ENCODE results near the gene SPRED3.

Gene SPRED3

DNA sequence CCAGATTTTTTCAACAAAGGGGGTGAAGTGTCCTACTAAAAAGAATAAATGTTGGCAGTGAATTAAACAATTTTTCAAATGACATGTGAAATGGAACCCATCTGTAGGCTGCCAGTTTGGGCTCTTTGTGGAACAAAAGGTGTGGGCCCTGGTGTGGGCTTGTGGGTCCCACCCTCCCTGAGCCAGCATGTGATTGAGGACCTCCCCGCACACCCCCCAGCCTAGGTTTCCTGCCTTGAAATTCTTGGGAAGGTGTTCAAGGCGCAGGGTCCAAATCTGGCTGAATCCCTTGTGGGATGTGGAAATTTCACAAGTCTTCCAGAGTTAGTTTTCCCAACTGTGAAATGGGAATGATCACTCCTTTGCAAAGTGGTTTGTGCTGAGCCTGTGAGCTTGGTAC is 4.8 kb upstream of the SPRED3 start:
- H3K27ac ChIP-seq (ENCODE audit: low read length): no peak overlapping the region
- H3K9ac ChIP-seq (ENCODE audit: low read length): no peak overlapping the region
- H3K4me2 ChIP-seq (ENCODE audit: low read length): no peak overlapping the region
- peaks cover 63% of the 10 kb centered on the region for H3K36me3 ChIP-seq (replicated peaks; ENCODE audit: low read depth, low read length)
- no peak overlapping the region for H2AFZ ChIP-seq (ENCODE audit: low read depth, low read length)
- H3K27me3 ChIP-seq (ENCODE audit: low read depth, low read length): no peaks in the 10 kb centered on the region
- no peak overlapping the region for H3K4me3 ChIP-seq (ENCODE audit: low read length)
- 0 out of 2 replicates have a peak, but pooled peaks cover 3% of the 10 kb centered on the region for H4K20me1 ChIP-seq (ENCODE audit: insufficient read depth, low read length)
- no peaks in the 10 kb centered on the region for H3K9me3 ChIP-seq (ENCODE audit: insufficient read depth, low read length)
- TF ChIP-seq CTCF (IDR thresholded peaks at IDR 0.05; ENCODE audit: low read depth, low read length) (no peak), EZH2phosphoT487 (IDR thresholded peaks at IDR 0.05; ENCODE audit: low read depth) (no peak)
- peaks cover 5% of the 10 kb centered on the region for H3K79me2 ChIP-seq (ENCODE audit: low read length)
- 0 out of 2 replicates have a peak, but pooled peaks cover 5% of the 10 kb centered on the region for H3K4me1 ChIP-seq (ENCODE audit: low read length)

GRCh38 chr19:38384209-38385027 is 4.1 kb upstream of the SPRED3 start:
- Histone ChIP-seq H3K36me3 (replicated peaks; ENCODE audit: low read depth, low read length) (peaks cover 56% of the 10 kb centered on the region), H3K79me2 (ENCODE audit: low read length) (no peaks in the 10 kb centered on the region; the same call in 1 of the 2 replicates), H3K9ac (ENCODE audit: low read length) (no peak overlapping the region), H3K4me2 (ENCODE audit: low read length) (no peak overlapping the region), H3K27me3 (ENCODE audit: low read depth, low read length) (no peaks in the 10 kb centered on the region), H3K27ac (ENCODE audit: low read length) (no peak overlapping the region), H4K20me1 (ENCODE audit: insufficient read depth, low read length) (0 out of 2 replicates have a peak, but pooled peaks cover 3% of the 10 kb centered on the region), H3K4me1 (ENCODE audit: low read length) (peaks cover 5% of the 10 kb centered on the region; the same call in 1 of the 2 replicates), H3K9me3 (ENCODE audit: insufficient read depth, low read length) (no peaks in the 10 kb centered on the region), H3K4me3 (ENCODE audit: low read length) (no peak overlapping the region), H2AFZ (ENCODE audit: low read depth, low read length) (no peak overlapping the region)
- TF ChIP-seq CTCF (IDR thresholded peaks at IDR 0.05; ENCODE audit: low read depth, low read length) (peak; percentile 50), EZH2phosphoT487 (IDR thresholded peaks at IDR 0.05; ENCODE audit: low read depth) (no peak)

DNA sequence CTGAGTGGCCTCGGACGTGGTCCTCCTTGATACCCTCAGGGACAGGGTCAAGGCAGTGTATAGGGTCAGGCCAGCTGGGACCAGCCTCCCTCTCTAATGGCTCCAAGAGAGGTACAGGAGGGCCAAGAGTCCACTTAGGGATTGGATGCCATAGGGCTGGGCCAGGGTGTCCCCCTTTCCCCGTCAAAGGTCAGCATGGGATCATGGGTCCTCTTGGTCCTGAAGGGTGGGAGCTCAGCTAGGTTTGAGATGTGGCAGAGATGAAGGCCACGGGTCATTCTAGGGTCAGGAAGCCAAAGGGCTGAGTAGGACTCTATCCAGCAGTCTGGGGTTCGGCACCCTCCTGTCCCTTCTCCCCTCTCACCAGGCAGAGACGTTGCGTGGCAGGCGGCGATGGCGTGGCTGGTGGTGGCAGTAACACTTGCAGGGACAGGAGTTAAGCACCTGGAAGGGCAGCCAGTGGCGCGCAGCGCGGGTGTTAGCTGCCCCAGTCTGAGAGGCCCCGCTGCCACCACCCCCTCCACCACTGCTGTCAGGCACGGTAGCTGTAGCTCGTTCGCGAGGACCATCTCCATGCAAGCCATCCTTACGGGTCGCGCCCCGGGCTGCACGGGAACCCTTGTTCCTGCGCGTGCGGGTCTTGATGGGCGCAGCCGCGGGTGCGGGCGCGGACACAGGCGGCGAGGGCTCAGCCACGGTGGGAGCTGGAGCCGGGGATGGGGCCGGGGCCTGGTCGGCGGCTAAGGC is 3.3 kb upstream of the SPRED3 start:
- H3K27ac ChIP-seq (ENCODE audit: low read length): no peak overlapping the region
- no peak overlapping the region for H3K9ac ChIP-seq (ENCODE audit: low read length)
- no peaks in the 10 kb centered on the region for H3K27me3 ChIP-seq (ENCODE audit: low read depth, low read length)
- H3K4me2 ChIP-seq (ENCODE audit: low read length): no peak overlapping the region
- no peaks in the 10 kb centered on the region for H3K79me2 ChIP-seq (ENCODE audit: low read length)
- no peak overlapping the region for H2AFZ ChIP-seq (ENCODE audit: low read depth, low read length)
- peaks cover 52% of the 10 kb centered on the region for H3K36me3 ChIP-seq (replicated peaks; ENCODE audit: low read depth, low read length)
- TF ChIP-seq EZH2phosphoT487 (IDR thresholded peaks at IDR 0.05; ENCODE audit: low read depth) (no peak), CTCF (IDR thresholded peaks at IDR 0.05; ENCODE audit: low read depth, low read length) (no peak)
- H4K20me1 ChIP-seq (ENCODE audit: insufficient read depth, low read length): 0 out of 2 replicates have a peak, but pooled peaks cover 3% of the 10 kb centered on the region
- no peaks in the 10 kb centered on the region for H3K9me3 ChIP-seq (ENCODE audit: insufficient read depth, low read length)
- peaks cover 5% of the 10 kb centered on the region; the same call in 1 of the 2 replicates for H3K4me1 ChIP-seq (ENCODE audit: low read length)
- no peak overlapping the region for H3K4me3 ChIP-seq (ENCODE audit: low read length)

- no peak overlapping the region for H2AFZ ChIP-seq (ENCODE audit: low read depth, low read length)
- H3K4me3 ChIP-seq (ENCODE audit: low read length): no peak overlapping the region
- peaks cover 5% of the 10 kb centered on the region; the same call in 1 of the 2 replicates for H3K4me1 ChIP-seq (ENCODE audit: low read length)
- TF ChIP-seq EZH2phosphoT487 (IDR thresholded peaks at IDR 0.05; ENCODE audit: low read depth) (no peak), CTCF (IDR thresholded peaks at IDR 0.05; ENCODE audit: low read depth, low read length) (no peak)
- no peak overlapping the region for H3K27ac ChIP-seq (ENCODE audit: low read length)
- 0 out of 2 replicates have a peak, but pooled peaks cover 3% of the 10 kb centered on the region for H4K20me1 ChIP-seq (ENCODE audit: insufficient read depth, low read length)
- no peak overlapping the region for H3K9ac ChIP-seq (ENCODE audit: low read length)
- no peaks in the 10 kb centered on the region for H3K9me3 ChIP-seq (ENCODE audit: insufficient read depth, low read length)
- no peaks in the 10 kb centered on the region for H3K27me3 ChIP-seq (ENCODE audit: low read depth, low read length)
- peaks cover 48% of the 10 kb centered on the region for H3K36me3 ChIP-seq (replicated peaks; ENCODE audit: low read depth, low read length)
- H3K4me2 ChIP-seq (ENCODE audit: low read length): no peak overlapping the region
- H3K79me2 ChIP-seq (ENCODE audit: low read length): no peaks in the 10 kb centered on the region
Observed at GRCh38 chr19:38385804-38386257, 2.7 kb upstream of the SPRED3 start.
